A673 (cell line): ENCODE data around the gene TLCD3A. TPM values are rescaled to one million over a fixed set of nuclear protein-coding genes. Genes with fewer than 3 reads are reported as not detected.
A peak's percentile ranks its signal among the peaks of the same experiment; 100 is the strongest.

Source experiments
- BruUV-seq: library from RNA; stranded (reverse); fragments of 400-500 nt; replicated peaks from 2 replicates; lab custom pipeline; 2021; lab: Mats Ljungman, UMichigan
- CTCF ChIA-PET: fragments of 300-600 bp; sonication (Branson Sonifier 250); formaldehyde crosslinking; loops from one replicate; lab custom pipeline; 2022; ENCODE audit warnings: antibody characterized with exemption; lab: Charles Lee
- POLR2A ChIA-PET: fragments of 300-600 bp; sonication (Branson Sonifier 250); formaldehyde crosslinking; loops from one replicate; lab custom pipeline; 2022; ENCODE audit warnings: antibody characterized with exemption; ENCODE audit not compliant: low non-redundant PET; lab: Charles Lee
- DNase-seq: peaks from one replicate; pipeline ENCODE4 v3.0.0-alpha.2; 2015; ENCODE audit warnings: low spot score
- H3K27ac ChIP-seq: fragments of 200-600 bp; sonication (generic); 2 replicates; pipeline ENCODE4 v1.5.1; 2016; ENCODE audit warnings: mixed run types, low read depth, mild to moderate bottlenecking, mixed read lengths, antibody characterized with exemption, low read length; ENCODE audit not compliant: poor library complexity, severe bottlenecking
- H3K27me3 ChIP-seq: fragments of 200-600 bp; sonication (generic); replicated peaks from 2 replicates; pipeline ENCODE4 v1.6.1; 2017; ENCODE audit warnings: mixed run types, low read depth, mild to moderate bottlenecking, mixed read lengths, antibody characterized with exemption, low read length; ENCODE audit not compliant: insufficient read depth, poor library complexity
- H3K36me3 ChIP-seq: fragments of 200-600 bp; sonication (generic); 2 replicates; pipeline ENCODE4 v1.6.1; 2016; ENCODE audit warnings: mixed run types, mild to moderate bottlenecking, mixed read lengths, antibody characterized with exemption, low read length; ENCODE audit not compliant: insufficient read depth, poor library complexity, severe bottlenecking
- H3K4me1 ChIP-seq: fragments of 200-600 bp; sonication (generic); 2 replicates; pipeline ENCODE4 v1.6.1; 2017; ENCODE audit warnings: mixed run types, mild to moderate bottlenecking, mixed read lengths, antibody characterized with exemption, low read length; ENCODE audit not compliant: insufficient read depth, poor library complexity, severe bottlenecking
- H3K4me3 ChIP-seq: fragments of 200-600 bp; sonication (generic); 2 replicates; pipeline ENCODE4 v1.5.1; 2016; ENCODE audit warnings: low read depth, mixed run types, mild to moderate bottlenecking, mixed read lengths, low read length; ENCODE audit not compliant: poor library complexity, severe bottlenecking
- H3K9me3 ChIP-seq: fragments of 200-600 bp; sonication (generic); 2 replicates; pipeline ENCODE4 v1.6.1; 2016; ENCODE audit warnings: mixed run types, low read depth, mild to moderate bottlenecking, mixed read lengths, antibody characterized with exemption, low read length; ENCODE audit not compliant: poor library complexity, severe bottlenecking
- CTCF ChIP-seq: fragments of 300-800, 200-600 bp; sonication (generic); conservative IDR thresholded peaks from 2 replicates; pipeline ENCODE4 v1.5.1; 2017; ENCODE audit warnings: low read depth, mild to moderate bottlenecking, antibody characterized with exemption, low read length, moderate library complexity, mixed read lengths
- EZH2 ChIP-seq: fragments of 200-600 bp; sonication (generic); IDR thresholded peaks from 2 replicates; pipeline ENCODE4 v1.6.1; 2017; ENCODE audit warnings: borderline replicate concordance, low read depth, mild to moderate bottlenecking, mixed read lengths, antibody characterized with exemption, low read length; ENCODE audit not compliant: poor library complexity, severe bottlenecking
- intact Hi-C: fragments of 100-400 bp; cut with micrococcal nuclease; formaldehyde crosslinking; loops from one replicate; pipeline ENCODE4 v1.10.0; 2022; ENCODE audit not compliant: unreplicated experiment
- total RNA-seq: library from RNA; stranded (reverse); gene quantifications from 2 replicates; pipeline ENCODE4 v1.2.3, GENCODE V29; 2021

Gene TLCD3A
- total RNA-seq, 1 experiment from 2014 or later = 49.2 TPM

GRCh38 chr17:732902-733720 lies 715 bp downstream of the TLCD3A start:
- Histone ChIP-seq H3K4me3 (peak overlapping the region; percentile 89), H3K9me3 (no peaks in the 10 kb centered on the region), H3K4me1 (no peaks in the 10 kb centered on the region), H3K27ac (peak overlapping the region; percentile 86), H3K36me3 (peaks cover 30% of the 10 kb centered on the region), H3K27me3 (no peaks in the 10 kb centered on the region)
- no peak for TF ChIP-seq EZH2
- DNase-seq = peak; percentile 33
- ChIA-PET CTCF (no interaction called here), POLR2A (no interaction called here)
- intact Hi-C loops = no loop called here
- BruUV-seq = no TSS peak

GRCh38 chr17:733743-734142 lies 1.3 kb downstream of the TLCD3A start:
- POLR2A ChIA-PET = no interaction called here
- no peak overlapping the region for H3K27ac ChIP-seq
- H3K36me3 ChIP-seq = peaks cover 35% of the 10 kb centered on the region
- H3K4me1 ChIP-seq = no peaks in the 10 kb centered on the region
- H3K9me3 ChIP-seq = no peaks in the 10 kb centered on the region
- TF ChIP-seq CTCF (no peak), EZH2 (no peak)
- H3K27me3 ChIP-seq = no peaks in the 10 kb centered on the region
- intact Hi-C loops = no loop called here
- BruUV-seq = TSS peak; percentile 54
- no peak for DNase-seq
- CTCF ChIA-PET = no interaction called here
- H3K4me3 ChIP-seq = peak overlapping the region; percentile 89

- intact Hi-C loops = no loop called here
- no TSS peak for BruUV-seq
- no peak overlapping the region for H3K4me3 ChIP-seq
- H3K9me3 ChIP-seq = no peaks in the 10 kb centered on the region
- DNase-seq = no peak
- no peak overlapping the region for H3K27ac ChIP-seq
- H3K27me3 ChIP-seq = no peaks in the 10 kb centered on the region
- H3K4me1 ChIP-seq = no peaks in the 10 kb centered on the region
- ChIA-PET POLR2A (no interaction called here), CTCF (interaction anchor here (0.6 kb wide), 1 partner anchor 109 kb away, joined by 6 read pairs; no protein-coding TSS in a partner anchor)
- no peak for TF ChIP-seq EZH2
- no peak for TF ChIP-seq CTCF
- H3K36me3 ChIP-seq = peaks cover 68% of the 10 kb centered on the region
Observed at GRCh38 chr17:737561-738113, 5.2 kb downstream of the TLCD3A start.
